Adrenal gland (tissue), 12 donors: ENCODE results near the gene RASL10A. TPM values are rescaled to one million over a fixed set of nuclear protein-coding genes. Genes with fewer than 3 reads are reported as not detected.

Experiments used
- DNase-seq, 7 donors: peaks; one replicate each; pipeline ENCODE4 v3.0.0-alpha.2; 2019 to 2020
- H3K27ac ChIP-seq, 5 donors: fragments of 200-600 bp; sonication (generic) in 4 of 5; 1 replicate in 3 of 5; 2 replicates in 2 of 5; pipeline versions ENCODE4 v1.5.1 to v1.8.0; 2016 to 2020; ENCODE audit warnings: mild to moderate bottlenecking in 1 of 5
- H3K27me3 ChIP-seq: fragments of 200-600 bp; 2 replicates; pipeline ENCODE4 v1.8.0; 2021
- H3K36me3 ChIP-seq, 2 donors: fragments of 200-600 bp; replicated peaks in 1 of 2; 1 replicate in 1 of 2; 2 replicates in 1 of 2; pipeline versions ENCODE4 v1.5.1 to v1.8.0; 2018 to 2022
- H3K4me1 ChIP-seq, 2 donors: fragments of 200-600 bp; replicated peaks in 1 of 2; 1 replicate in 1 of 2; 2 replicates in 1 of 2; pipeline versions ENCODE4 v1.5.1 to v1.8.0; 2018 to 2021
- H3K4me3 ChIP-seq, 4 donors: fragments of 200-600 bp; sonication (generic) in 3 of 4; one replicate each; pipeline ENCODE4 v1.5.1; 2016 to 2018
- H3K9me3 ChIP-seq, 3 donors: fragments of 200-600 bp; sonication (generic) in 1 of 3; replicated peaks in 1 of 3; 1 replicate in 2 of 3; 2 replicates in 1 of 3; pipeline versions ENCODE4 v1.5.1 to v1.8.0; 2016 to 2021
- CTCF ChIP-seq, 6 experiments: fragments of 450-650 bp in 4 of 6; fragments of 200-600 bp in 2 of 6; sonication (generic) in 1 of 6; IDR thresholded peaks; 1 replicate in 5 of 6; 2 replicates in 1 of 6; pipeline versions ENCODE4 v1.5.1 to v1.8.0; 2016 to 2021; ENCODE audit warnings: antibody characterized with exemption in 6 of 6, mild to moderate bottlenecking in 2 of 6, moderate library complexity in 1 of 6
- POLR2A ChIP-seq, 2 donors: fragments of 450-650 bp; IDR thresholded peaks; one replicate each; pipeline ENCODE4 v1.6.1; 2017; ENCODE audit warnings: antibody characterized with exemption in 2 of 2, mild to moderate bottlenecking in 2 of 2, moderate library complexity in 1 of 2
- WGBS, 4 donors: extraction: QIAGEN DNeasy Blood & Tissue Kit in 2 of 4; methylation state at CpG; one replicate each; pipeline versions ENCODE4 v1.1.5 to v1.1.7; 2013 to 2017; 5-methylcytosine and 5-hydroxymethylcytosine counted together
- intact Hi-C, 2 donors: fragments of 100-400 bp; cut with DNase I; formaldehyde crosslinking; loops; one replicate each; pipeline versions ENCODE4 v1.14.1 to v1.15.0; 2022 to 2023
- polyA plus RNA-seq, 3 donors: library from polyadenylated mRNA; stranded (reverse); fragments of 200-250 nt in 2 of 3; fragments of 350-450 nt in 1 of 3; fragmentation: Illumina TruSeq in 1 of 3; extraction: RNeasy Lipid Tissue Mini Kit (QIAGEN cat#74804) in 1 of 3; gene quantifications; one replicate each; pipeline ENCODE4 v1.2.3, GENCODE V29; 2013 to 2014
- total RNA-seq, 9 donors: library from RNA; depleted of rRNA in 4 of 9; stranded (reverse); fragments of >200 nt in 4 of 9; fragments of 120-200 nt in 1 of 9; fragmentation: NEBNext Ultra II Directional in 1 of 9; extraction: Animal tissue kit (Norgen Biotek cat#: 25700) in 1 of 9; gene quantifications; one replicate each; pipeline versions ENCODE4 v1.1.0 to v1.2.4, GENCODE V29; 2013 to 2023
- donor health status: healthy with polysubstance abuse.
- donor health status: Bipolar disorder and iron deficiency.
- donor health status: DM: yes; HTN: yes; CAD: no.
- donor health status: DM: no; HTN: no; CAD: no.
- donor health status: DM: no; HTN: no; CAD: no.
- donor health status: DM: yes; HTN: yes; CAD: no.

The RASL10A gene
- total and polyA plus RNA-seq, 12 donors: 0.33 to 14.4 (median 1.8) TPM

GRCh38 chr22:29314537-29315285 is 786 bp downstream of the RASL10A start:
- peaks cover 37 to 53% of the 10 kb centered on the region in 2 donors for H3K4me1 ChIP-seq
- 2 to 11% (median 5%) methylated on average over 16 to 69 of the region's 69 CpGs for WGBS, 4 donors
- intact Hi-C loops: loop anchor here in 1 of 2 donors (5.0 kb wide), 1 partner anchor 38 kb away; no protein-coding TSS in a partner anchor
- H3K4me3 ChIP-seq: peak overlapping the region in 1 of 4 donors; percentile 38
- no peaks in the 10 kb centered on the region for H3K9me3 ChIP-seq
- no peak for DNase-seq
- no peak for TF ChIP-seq CTCF (IDR thresholded peaks at IDR 0.05)
- no peak for TF ChIP-seq POLR2A (IDR thresholded peaks at IDR 0.05)
- H3K27me3 ChIP-seq: peaks cover 22% of the 10 kb centered on the region
- no peaks in the 10 kb centered on the region for H3K36me3 ChIP-seq
- no peak overlapping the region for H3K27ac ChIP-seq

GRCh38 chr22:29313576-29314466 is 1.7 kb downstream of the RASL10A start:
- WGBS, 4 donors: 17 to 24% (median 22%) methylated on average over 20 to 51 of the region's 51 CpGs
- H3K4me3 ChIP-seq: no peak overlapping the region

GRCh38 chr22:29313126-29313575 is 2.3 kb downstream of the RASL10A start:
- DNase-seq: peak in 6 of 7 donors; percentile 50 to 79 (median 74)
- no peaks in the 10 kb centered on the region for H3K9me3 ChIP-seq
- H3K4me1 ChIP-seq: peaks cover 52 to 69% of the 10 kb centered on the region in 2 donors
- H3K4me3 ChIP-seq: no peak overlapping the region
- 14 to 29% (median 15%) methylated on average over 27 to 44 of the region's 44 CpGs; no CpG with 5 or more reads in 1 of the 4 donors for WGBS, 4 donors
- peaks cover 22% of the 10 kb centered on the region for H3K27me3 ChIP-seq
- H3K27ac ChIP-seq: no peak overlapping the region
- no peaks in the 10 kb centered on the region for H3K36me3 ChIP-seq
- intact Hi-C loops: no loop called here
- TF ChIP-seq POLR2A (IDR thresholded peaks at IDR 0.05) (no peak), CTCF (IDR thresholded peaks at IDR 0.05) (peak; percentile 59 to 91 (median 63))

More at GRCh38 chr22:29313576-29314466, 1.7 kb downstream of the RASL10A start:
- Histone ChIP-seq H3K27me3 (peaks cover 22% of the 10 kb centered on the region), H3K9me3 (no peaks in the 10 kb centered on the region), H3K36me3 (no peaks in the 10 kb centered on the region), H3K27ac (no peak overlapping the region), H3K4me1 (peaks cover 46 to 62% of the 10 kb centered on the region in 2 donors)
- DNase-seq: peak in 1 of 7 donors; percentile 34
- TF ChIP-seq CTCF (IDR thresholded peaks at IDR 0.05) (no peak), POLR2A (IDR thresholded peaks at IDR 0.05) (no peak)
- intact Hi-C loops: no loop called here
